Common myeloid progenitor, CD34-positive (primary cell): ENCODE measurements around the gene TEAD3.

ENCODE experiments used
- CTCF ChIA-PET: fragments of 350-600 bp; sonication (Branson Sonifier 250); formaldehyde crosslinking; loops from one replicate; lab custom pipeline; 2021; ENCODE audit warnings: antibody characterized with exemption; lab: Charles Lee
- POLR2A ChIA-PET: fragments of 350-600 bp; sonication (Branson Sonifier 250); formaldehyde crosslinking; loops from one replicate; lab custom pipeline; 2021; ENCODE audit warnings: antibody characterized with exemption; lab: Charles Lee
- DNase-seq, 3 donors: peaks; one replicate each; pipeline versions ENCODE4 v3.0.0 to v3.0.0-alpha.2; 2013
- H3K27ac ChIP-seq, 2 experiments: 1 replicate in 1 of 2; 2 replicates in 1 of 2; pipeline ENCODE4 v1.7.0; 2013; ENCODE audit warnings: inconsistent platforms in 2 of 2, low read length in 2 of 2, mild to moderate bottlenecking in 2 of 2, low read depth in 1 of 2, moderate library complexity in 1 of 2; ENCODE audit not compliant: severe bottlenecking in 2 of 2, insufficient read depth in 1 of 2, poor library complexity in 1 of 2
- H3K27me3 ChIP-seq, 5 experiments: replicated peaks in 2 of 5; 1 replicate in 3 of 5; 2 replicates in 2 of 5; pipeline versions ENCODE4 v1.6.1 to v1.7.0; 2013; ENCODE audit warnings: low read length in 4 of 5, mild to moderate bottlenecking in 2 of 5, moderate library complexity in 2 of 5, inconsistent platforms in 1 of 5; ENCODE audit not compliant: insufficient read depth in 5 of 5, control insufficient read depth in 4 of 5
- H3K36me3 ChIP-seq, 4 experiments: 1 replicate in 2 of 4; 2 replicates in 2 of 4; pipeline versions ENCODE4 v1.6.1 to v1.7.0; 2013; ENCODE audit warnings: low read length in 3 of 4, control low read depth in 1 of 4, mild to moderate bottlenecking in 1 of 4; ENCODE audit not compliant: control insufficient read depth in 4 of 4, insufficient read depth in 4 of 4
- H3K4me1 ChIP-seq, 4 experiments: 1 replicate in 3 of 4; 2 replicates in 1 of 4; pipeline versions ENCODE4 v1.6.1 to v1.7.1; 2013; ENCODE audit warnings: low read length in 3 of 4, mild to moderate bottlenecking in 3 of 4, control low read depth in 1 of 4, inconsistent platforms in 1 of 4, moderate library complexity in 1 of 4; ENCODE audit not compliant: control insufficient read depth in 4 of 4, insufficient read depth in 4 of 4; ENCODE audit errors: control extremely low read depth in 1 of 4
- H3K4me3 ChIP-seq, 7 experiments: 1 replicate in 4 of 7; 2 replicates in 3 of 7; pipeline versions ENCODE4 v1.5.1 to v1.7.0; 2013; ENCODE audit warnings: mild to moderate bottlenecking in 7 of 7, low read length in 6 of 7, moderate library complexity in 6 of 7, inconsistent platforms in 2 of 7, low read depth in 2 of 7, control low read depth in 1 of 7; ENCODE audit not compliant: insufficient read depth in 4 of 7, control insufficient read depth in 1 of 7; ENCODE audit errors: extremely low read depth in 1 of 7
- H3K9me3 ChIP-seq, 5 experiments: 1 replicate in 4 of 5; 2 replicates in 1 of 5; pipeline versions ENCODE4 v1.6.1 to v1.7.1; 2013; ENCODE audit warnings: low read length in 4 of 5, mild to moderate bottlenecking in 2 of 5, inconsistent platforms in 1 of 5, low read depth in 1 of 5, moderate library complexity in 1 of 5; ENCODE audit not compliant: control insufficient read depth in 4 of 5, insufficient read depth in 2 of 5; ENCODE audit errors: control extremely low read depth in 1 of 5
- WGBS: methylation state at CpG from one replicate; pipeline ENCODE4 v1.1.5; 2013; ENCODE audit not compliant: insufficient coverage; 5-methylcytosine and 5-hydroxymethylcytosine counted together

TEAD3 gene

DNA sequence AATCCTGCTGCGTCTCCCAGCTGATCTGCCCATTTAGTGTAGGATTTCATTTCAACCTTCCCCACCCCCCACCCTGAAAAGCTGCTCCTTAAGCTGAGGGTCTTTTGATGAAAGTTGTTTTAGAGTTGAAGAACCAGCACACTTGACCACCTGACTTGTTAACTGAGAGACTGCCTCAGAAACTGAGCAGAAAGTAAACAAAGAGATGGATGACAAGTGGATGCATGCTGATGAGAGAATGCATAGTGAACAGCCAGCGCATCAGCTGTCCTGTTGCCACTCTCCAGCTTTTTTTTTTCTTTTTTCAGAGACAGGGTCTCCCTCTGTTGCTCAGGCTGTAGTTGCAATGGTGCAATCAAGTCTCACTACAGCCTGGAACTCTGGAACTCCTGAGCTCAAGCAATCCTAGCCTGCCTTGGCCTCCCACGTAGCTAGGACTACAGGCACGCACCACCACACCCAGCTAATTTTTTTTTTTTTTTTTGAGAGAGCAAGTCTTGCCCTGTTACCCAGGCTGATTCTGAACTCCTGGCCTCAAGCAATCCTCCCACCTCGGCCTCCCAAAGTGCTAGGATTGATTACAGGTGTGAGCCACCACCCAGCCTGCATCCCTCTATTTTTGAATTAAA is 19.2 kb downstream of the TEAD3 start:
- DNase-seq = no peak
- CTCF ChIA-PET = interaction anchor here (0.9 to 1.7 kb wide), 3 partner anchors 10 to 185 kb away, joined by 3 to 6 read pairs (median 5); partner anchors contain the start of gene RPL10A
- Histone ChIP-seq H3K27me3 (no peaks in the 10 kb centered on the region), H3K36me3 (peaks cover 0 to 12% (median 4%) of the 10 kb centered on the region in 4 experiments), H3K27ac (no peak overlapping the region), H3K4me1 (peaks cover 0 to 4% (median 0%) of the 10 kb centered on the region in 4 experiments), H3K9me3 (peaks cover 0 to 4% (median 0%) of the 10 kb centered on the region in 5 experiments), H3K4me3 (no peak overlapping the region)
- POLR2A ChIA-PET = no interaction called here
- WGBS = 100% methylated on average over 3 of the region's 5 CpGs

DNA sequence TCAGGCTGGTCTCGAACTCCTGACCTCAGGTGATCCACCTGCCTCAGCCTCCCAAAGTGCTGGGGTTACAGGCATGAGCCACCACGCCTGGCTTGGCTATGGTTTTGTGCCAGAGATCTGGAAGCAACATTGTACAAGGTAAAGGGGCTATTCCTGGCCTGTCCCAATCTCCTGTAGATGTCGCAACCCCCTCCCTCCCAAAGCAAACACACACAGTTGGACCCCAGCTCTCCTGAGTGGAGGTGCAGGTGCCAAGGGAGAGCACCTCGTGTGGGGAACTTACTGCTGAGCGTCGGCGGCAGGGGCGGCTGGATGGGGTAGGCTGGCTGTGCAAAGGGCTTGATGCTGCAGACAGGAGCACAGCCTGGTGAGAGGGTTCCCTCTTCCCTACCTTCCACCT is 19.9 kb downstream of the TEAD3 start:
- Histone ChIP-seq H3K27ac (no peak overlapping the region), H3K4me3 (peak overlapping the region in 1 of 7 experiments; percentile 11), H3K4me1 (peaks cover 0 to 4% (median 2%) of the 10 kb centered on the region in 4 experiments), H3K9me3 (peaks cover 0 to 4% (median 0%) of the 10 kb centered on the region in 5 experiments), H3K27me3 (no peaks in the 10 kb centered on the region), H3K36me3 (peaks cover 0 to 18% (median 8%) of the 10 kb centered on the region in 4 experiments)
- ChIA-PET CTCF (interaction anchor here (0.9 to 1.7 kb wide), 3 partner anchors 9 to 184 kb away, joined by 3 to 6 read pairs (median 5); partner anchors contain the start of gene RPL10A), POLR2A (no interaction called here)
- DNase-seq = no peak
- 100% methylated on average over 7 of the region's 8 CpGs for WGBS

DNA sequence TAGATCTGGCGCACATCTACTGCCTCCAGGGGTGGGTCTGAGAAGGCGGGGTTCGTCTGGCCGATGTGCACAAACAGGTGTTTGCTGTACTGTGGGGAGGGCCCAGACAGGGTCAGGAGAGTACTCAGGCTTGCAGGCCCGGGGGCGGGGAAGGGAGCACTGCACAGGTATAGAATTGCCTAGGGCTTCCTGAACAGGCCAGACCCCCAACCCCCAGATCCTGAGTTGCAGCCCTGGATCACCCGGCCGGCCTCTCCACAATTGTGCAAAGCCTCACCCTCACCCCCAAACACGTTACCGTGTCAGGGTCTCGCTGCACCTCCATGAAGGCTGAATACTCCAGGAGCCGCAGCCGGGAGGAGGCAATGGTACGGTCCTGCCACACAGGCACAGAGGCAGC is 20.9 kb downstream of the TEAD3 start:
- H3K36me3 ChIP-seq = peaks cover 0 to 27% (median 12%) of the 10 kb centered on the region in 4 experiments
- H3K27me3 ChIP-seq = no peaks in the 10 kb centered on the region
- peaks cover 0 to 4% (median 0%) of the 10 kb centered on the region in 5 experiments for H3K9me3 ChIP-seq
- ChIA-PET CTCF (interaction anchor here (1.7 kb wide), 1 partner anchor 8 kb away, joined by 6 read pairs; the partner anchor contains the start of gene RPL10A), POLR2A (interaction anchor here (0.5 kb wide), 1 partner anchor 19 kb away, joined by 4 read pairs; no protein-coding TSS in a partner anchor)
- no peak for DNase-seq
- WGBS = 100% methylated on average over 9 of the region's 14 CpGs
- no peak overlapping the region for H3K27ac ChIP-seq
- H3K4me3 ChIP-seq = no peak overlapping the region
- peaks cover 0 to 12% (median 4%) of the 10 kb centered on the region in 4 experiments for H3K4me1 ChIP-seq

DNA sequence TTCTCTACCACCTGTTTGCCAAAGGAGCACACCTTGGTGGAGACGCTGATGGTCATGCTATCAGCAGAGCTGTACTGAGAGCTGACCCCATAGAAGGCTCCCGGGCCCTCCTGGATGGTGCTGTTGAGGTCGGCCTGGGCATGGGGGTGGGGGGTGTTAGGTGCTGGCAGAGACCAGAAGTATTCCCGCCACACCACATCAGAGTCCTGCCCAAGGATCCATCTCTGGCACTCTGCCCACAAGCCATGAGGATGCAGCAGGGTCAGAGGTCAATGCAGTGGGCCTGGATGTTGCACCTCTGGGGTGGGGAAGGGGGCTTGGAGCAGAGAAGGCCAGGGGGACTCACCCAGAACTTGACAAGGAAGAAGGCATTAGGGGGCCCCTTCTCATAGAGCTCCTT is 21.3 kb downstream of the TEAD3 start:
- CTCF ChIA-PET = no interaction called here
- Histone ChIP-seq H3K27me3 (no peaks in the 10 kb centered on the region), H3K36me3 (peaks cover 0 to 31% (median 15%) of the 10 kb centered on the region in 4 experiments), H3K9me3 (peaks cover 0 to 4% (median 0%) of the 10 kb centered on the region in 5 experiments), H3K27ac (no peak overlapping the region), H3K4me3 (no peak overlapping the region), H3K4me1 (peaks cover 0 to 17% (median 8%) of the 10 kb centered on the region in 4 experiments)
- POLR2A ChIA-PET = interaction anchor here (0.5 kb wide), 1 partner anchor 19 kb away, joined by 4 read pairs; no protein-coding TSS in a partner anchor
- WGBS = no CpG with 5 or more reads among the region's 4 CpGs
- no peak for DNase-seq

- H3K27ac ChIP-seq = no peak overlapping the region
- H3K36me3 ChIP-seq = peaks cover 2 to 35% (median 19%) of the 10 kb centered on the region in 4 experiments
- no peaks in the 10 kb centered on the region for H3K27me3 ChIP-seq
- DNase-seq = no peak
- H3K4me3 ChIP-seq = no peak overlapping the region
- CTCF ChIA-PET = no interaction called here
- peaks cover 0 to 22% (median 12%) of the 10 kb centered on the region in 4 experiments for H3K4me1 ChIP-seq
- 96% methylated on average over 18 of the region's 20 CpGs for WGBS
- POLR2A ChIA-PET = interaction anchor here (0.5 kb wide), 1 partner anchor 20 kb away, joined by 4 read pairs; no protein-coding TSS in a partner anchor
- peaks cover 0 to 4% (median 0%) of the 10 kb centered on the region in 5 experiments for H3K9me3 ChIP-seq
These were observed 21.8 kb downstream of the TEAD3 start for GRCh38 chr6:35474942-35475570.

DNA sequence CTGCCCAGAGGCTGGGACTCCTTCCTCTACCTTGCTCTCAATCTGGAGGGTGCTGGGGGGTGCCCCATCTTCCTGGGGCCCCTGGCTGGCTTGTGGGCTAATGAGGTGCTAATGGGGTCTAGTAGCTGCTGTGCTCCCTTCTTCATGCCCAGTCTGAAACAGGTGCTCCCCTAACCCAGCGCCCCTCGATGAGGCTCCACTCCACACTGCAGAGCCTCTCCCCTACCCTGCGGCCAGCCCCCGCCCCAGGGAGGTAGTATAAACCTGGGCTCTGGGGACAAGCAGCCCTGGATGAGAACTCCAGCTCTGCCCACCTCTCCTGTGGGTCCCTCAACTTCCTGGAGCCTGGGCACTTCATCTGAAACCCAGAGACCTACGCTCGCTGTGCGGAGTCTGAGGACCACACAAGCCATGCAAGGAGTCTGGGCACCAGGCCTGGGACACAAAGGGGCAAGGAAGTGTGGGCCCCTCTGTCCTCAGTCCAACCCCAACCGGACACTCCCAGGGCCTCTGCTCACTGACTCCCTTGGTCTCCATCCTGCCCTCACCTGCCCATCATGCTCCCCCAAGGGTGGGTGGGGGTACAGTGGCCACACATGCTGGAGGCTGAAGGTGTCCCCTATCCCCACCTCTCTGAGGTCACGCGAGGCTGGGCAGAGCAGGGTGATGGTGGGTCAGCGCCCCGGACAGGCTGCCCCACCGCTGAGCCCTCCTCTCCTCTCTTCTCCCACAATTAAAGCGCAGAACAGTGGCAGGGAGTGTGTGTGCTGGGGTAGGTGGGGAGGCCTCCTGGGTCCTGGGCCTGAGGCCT is 22.5 kb downstream of the TEAD3 start:
- H3K27me3 ChIP-seq = no peaks in the 10 kb centered on the region
- 89% methylated on average over 3 of the region's 14 CpGs for WGBS
- H3K27ac ChIP-seq = no peak overlapping the region
- peaks cover 2 to 26% (median 18%) of the 10 kb centered on the region in 4 experiments for H3K4me1 ChIP-seq
- no peak for DNase-seq
- H3K4me3 ChIP-seq = no peak overlapping the region
- H3K9me3 ChIP-seq = peaks cover 0 to 4% (median 0%) of the 10 kb centered on the region in 5 experiments
- POLR2A ChIA-PET = interaction anchor here (0.6 kb wide), 1 partner anchor 84 kb away, joined by 3 read pairs; no protein-coding TSS in a partner anchor
- CTCF ChIA-PET = interaction anchor here (1.3 kb wide), 1 partner anchor 18 kb away, joined by 4 read pairs; no protein-coding TSS in a partner anchor
- peaks cover 2 to 40% (median 23%) of the 10 kb centered on the region in 4 experiments for H3K36me3 ChIP-seq
